BJ (cell line): ENCODE measurements around the gene TRANK1. TPM values are rescaled to one million over a fixed set of nuclear protein-coding genes. Genes with fewer than 3 reads are reported as not detected.

Source experiments
- CTCF ChIA-PET: fragments of 350-600 bp; formaldehyde crosslinking; extraction: SDS; loops from one replicate; lab custom pipeline; 2021; ENCODE audit warnings: antibody characterized with exemption, inconsistent platforms; lab: Yijun Ruan, JAX
- POLR2A ChIA-PET: fragments of 300-600 bp; sonication (Branson Sonifier 250); formaldehyde crosslinking; extraction: SDS; loops from one replicate; lab custom pipeline; 2021; ENCODE audit warnings: antibody characterized with exemption; lab: Charles Lee
- DNase-seq: peaks from one replicate; pipeline ENCODE4 v3.0.0-alpha.2; 2011; ENCODE audit warnings: low read depth
- H3K27me3 ChIP-seq: 2 replicates; pipeline ENCODE4 v1.6.0; 2011; ENCODE audit warnings: low read length; ENCODE audit not compliant: control insufficient read depth, insufficient read depth
- H3K36me3 ChIP-seq: 2 replicates; pipeline ENCODE4 v1.5.1; 2011; ENCODE audit warnings: low read length; ENCODE audit not compliant: control insufficient read depth, insufficient read depth
- H3K4me3 ChIP-seq: 2 replicates; pipeline ENCODE4 v1.5.1; 2011; ENCODE audit warnings: low read depth, mild to moderate bottlenecking, control low read depth, low read length
- polyA plus RNA-seq: library from polyadenylated mRNA; depleted of rRNA; stranded (reverse); fragments of >200 nt; gene quantifications from 2 replicates; pipeline ENCODE4 v1.2.3, GENCODE V29; 2011
- TF ChIP-seq, protein P1 (sequence below): IDR thresholded peaks from 2 replicates; pipeline ENCODE4 v1.5.1; 2011; ENCODE audit warnings: low read depth, mild to moderate bottlenecking, control low read depth, inconsistent platforms, low read length, moderate library complexity; ENCODE audit not compliant: insufficient read depth

The TRANK1 gene
- polyA plus RNA-seq, 1 experiment: 11.3 TPM

GRCh38 chr3:36843065-36844051 lies 101.5 kb downstream of the TRANK1 start:
- peaks cover 5% of the 10 kb centered on the region for H3K36me3 ChIP-seq
- no peaks in the 10 kb centered on the region for H3K27me3 ChIP-seq
- no peak for DNase-seq
- no peak overlapping the region for H3K4me3 ChIP-seq
- ChIA-PET POLR2A (no interaction called here), CTCF (interaction anchor here (1.2 kb wide), 1 partner anchor 109 kb away, joined by 3 read pairs; no protein-coding TSS in a partner anchor)
- TF ChIP-seq, protein P1, sequence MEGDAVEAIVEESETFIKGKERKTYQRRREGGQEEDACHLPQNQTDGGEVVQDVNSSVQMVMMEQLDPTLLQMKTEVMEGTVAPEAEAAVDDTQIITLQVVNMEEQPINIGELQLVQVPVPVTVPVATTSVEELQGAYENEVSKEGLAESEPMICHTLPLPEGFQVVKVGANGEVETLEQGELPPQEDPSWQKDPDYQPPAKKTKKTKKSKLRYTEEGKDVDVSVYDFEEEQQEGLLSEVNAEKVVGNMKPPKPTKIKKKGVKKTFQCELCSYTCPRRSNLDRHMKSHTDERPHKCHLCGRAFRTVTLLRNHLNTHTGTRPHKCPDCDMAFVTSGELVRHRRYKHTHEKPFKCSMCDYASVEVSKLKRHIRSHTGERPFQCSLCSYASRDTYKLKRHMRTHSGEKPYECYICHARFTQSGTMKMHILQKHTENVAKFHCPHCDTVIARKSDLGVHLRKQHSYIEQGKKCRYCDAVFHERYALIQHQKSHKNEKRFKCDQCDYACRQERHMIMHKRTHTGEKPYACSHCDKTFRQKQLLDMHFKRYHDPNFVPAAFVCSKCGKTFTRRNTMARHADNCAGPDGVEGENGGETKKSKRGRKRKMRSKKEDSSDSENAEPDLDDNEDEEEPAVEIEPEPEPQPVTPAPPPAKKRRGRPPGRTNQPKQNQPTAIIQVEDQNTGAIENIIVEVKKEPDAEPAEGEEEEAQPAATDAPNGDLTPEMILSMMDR: peak; percentile 56

DNA sequence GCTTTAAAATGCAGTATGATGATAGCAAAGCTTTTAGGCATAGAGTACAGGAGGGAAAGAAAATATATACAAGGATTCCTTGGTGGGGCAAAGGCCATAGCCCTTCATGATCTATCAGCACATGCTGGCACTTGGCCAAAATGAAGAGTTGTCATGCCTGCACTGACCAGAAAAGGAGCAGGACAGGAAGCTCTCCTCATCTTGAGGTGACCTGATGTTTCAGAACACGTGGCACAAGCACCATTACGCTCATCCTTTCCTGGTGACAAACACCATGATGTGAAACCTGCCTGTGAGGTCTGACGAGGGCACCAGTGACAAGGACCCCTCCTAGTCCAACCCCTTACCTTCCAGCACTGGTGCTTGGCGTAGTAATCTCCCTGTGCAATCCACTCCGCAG lies 102.6 kb downstream of the TRANK1 start:
- ChIA-PET CTCF (no interaction called here), POLR2A (no interaction called here)
- Histone ChIP-seq H3K4me3 (no peak overlapping the region), H3K36me3 (peaks cover 7% of the 10 kb centered on the region), H3K27me3 (no peaks in the 10 kb centered on the region)
- no peak for DNase-seq
- TF ChIP-seq, protein P1: no peak

GRCh38 chr3:36840453-36840921 lies 104.4 kb downstream of the TRANK1 start:
- H3K27me3 ChIP-seq: no peaks in the 10 kb centered on the region
- peaks cover 7% of the 10 kb centered on the region for H3K36me3 ChIP-seq
- H3K4me3 ChIP-seq: no peak overlapping the region
- CTCF ChIA-PET: interaction anchor here (0.6 to 1.4 kb wide), 2 partner anchors 9 to 106 kb away, joined by 3 to 5 read pairs; no protein-coding TSS in a partner anchor
- no peak for DNase-seq
- POLR2A ChIA-PET: no interaction called here
- TF ChIP-seq, protein P1: no peak

DNA sequence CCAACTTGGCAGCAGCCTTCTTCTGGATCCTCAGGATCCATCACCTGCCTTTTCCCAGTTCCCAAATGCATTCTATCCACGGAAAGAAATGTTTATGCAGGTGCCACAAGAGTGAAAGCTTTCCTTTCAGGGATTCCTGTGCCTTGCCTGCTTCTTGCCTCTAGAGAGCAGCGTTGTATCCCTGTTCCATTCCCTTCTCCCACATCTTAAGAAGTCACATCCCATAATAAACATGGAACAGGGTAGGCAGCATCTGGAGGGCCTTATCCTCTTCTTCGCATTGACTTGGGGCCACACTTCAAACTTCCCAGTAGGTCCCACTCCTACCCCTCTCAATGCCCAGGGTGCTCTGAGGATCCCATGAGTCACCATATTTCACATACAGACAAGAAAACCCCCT lies 107.8 kb downstream of the TRANK1 start:
- H3K36me3 ChIP-seq: peaks cover 7% of the 10 kb centered on the region
- TF ChIP-seq, protein P1: no peak
- no peak overlapping the region for H3K4me3 ChIP-seq
- H3K27me3 ChIP-seq: no peaks in the 10 kb centered on the region
- no peak for DNase-seq
- ChIA-PET POLR2A (no interaction called here), CTCF (interaction anchor here (1.0 kb wide), 1 partner anchor 51 kb away, joined by 3 read pairs; no protein-coding TSS in a partner anchor)

- ChIA-PET CTCF (no interaction called here), POLR2A (no interaction called here)
- no peak for DNase-seq
- H3K4me3 ChIP-seq: no peak overlapping the region
- peaks cover 5% of the 10 kb centered on the region for H3K36me3 ChIP-seq
- TF ChIP-seq, protein P1: no peak
- H3K27me3 ChIP-seq: no peaks in the 10 kb centered on the region
Observed at GRCh38 chr3:36833160-36833814, 111.6 kb downstream of the TRANK1 start.
